GM21528 (cell line): Measurements from ENCODE around the gene GPR141.

Experiments used
- ATAC-seq: cut with Tn5 transposase; IDR thresholded peaks from one replicate; pipeline ENCODE4 v1.9.1; 2021; ENCODE audit warnings: mild to moderate bottlenecking, moderate library complexity; ENCODE audit not compliant: unreplicated experiment, low FRiP score

Gene GPR141, protein sequence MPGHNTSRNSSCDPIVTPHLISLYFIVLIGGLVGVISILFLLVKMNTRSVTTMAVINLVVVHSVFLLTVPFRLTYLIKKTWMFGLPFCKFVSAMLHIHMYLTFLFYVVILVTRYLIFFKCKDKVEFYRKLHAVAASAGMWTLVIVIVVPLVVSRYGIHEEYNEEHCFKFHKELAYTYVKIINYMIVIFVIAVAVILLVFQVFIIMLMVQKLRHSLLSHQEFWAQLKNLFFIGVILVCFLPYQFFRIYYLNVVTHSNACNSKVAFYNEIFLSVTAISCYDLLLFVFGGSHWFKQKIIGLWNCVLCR

GRCh38 chr7:37683246-37684120 is at the start of gene GPR141:
Gene GPR141, plus strand, starts transcription at chr7:37683766. Its CDS starts 56,628 bp downstream, at chr7:37740394.
- ATAC-seq, result peak; percentile 91

- no peak for ATAC-seq
These were observed 48.2 kb upstream of the GPR141 start for GRCh38 chr7:37635346-37635745.

DNA sequence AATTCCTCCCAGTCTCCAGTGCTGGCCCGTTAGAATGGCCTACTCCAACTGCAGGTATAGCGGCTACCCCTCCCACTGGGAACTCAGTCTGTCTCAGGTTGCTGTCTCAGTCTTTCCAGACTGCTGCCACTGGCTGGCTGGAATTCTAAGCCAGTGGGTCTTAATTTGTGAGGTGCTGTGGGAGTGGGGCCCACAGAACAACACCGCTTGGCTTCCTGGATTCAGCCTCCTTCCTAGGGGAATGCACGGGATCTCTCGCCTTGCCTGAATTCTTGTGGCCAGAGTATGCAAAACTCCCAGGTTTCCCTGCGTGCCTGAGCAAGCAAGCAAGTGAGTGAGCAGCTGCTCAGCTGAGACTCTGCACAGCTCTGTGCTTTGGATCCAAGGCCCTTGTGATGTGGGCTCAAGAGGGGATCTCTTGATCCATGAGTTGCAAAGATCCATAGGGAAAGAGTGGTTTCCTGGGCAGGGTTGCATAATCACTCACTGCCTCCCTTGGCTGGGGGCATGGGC is 41.5 kb upstream of the GPR141 start:
- no peak for ATAC-seq

DNA sequence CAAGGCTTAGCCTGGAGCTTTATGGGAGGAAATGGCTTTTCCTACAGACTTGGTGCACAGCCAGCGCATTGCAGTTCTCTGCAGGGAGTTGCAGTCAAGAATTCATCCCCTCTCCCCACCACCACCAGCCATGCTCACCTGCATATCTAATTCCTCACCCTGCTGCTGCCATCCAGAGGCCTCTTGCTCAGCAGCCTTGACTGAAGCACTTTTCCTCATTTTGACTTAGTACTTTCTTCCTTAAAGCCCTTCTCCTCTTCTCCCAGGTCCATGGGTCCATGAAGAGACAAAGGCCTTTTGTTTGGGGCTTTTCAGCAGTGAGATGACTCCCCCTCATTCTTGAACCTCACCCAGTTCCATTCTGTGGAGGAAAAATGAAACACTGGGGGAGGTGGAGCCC is 39.7 kb upstream of the GPR141 start:
- no peak for ATAC-seq

DNA sequence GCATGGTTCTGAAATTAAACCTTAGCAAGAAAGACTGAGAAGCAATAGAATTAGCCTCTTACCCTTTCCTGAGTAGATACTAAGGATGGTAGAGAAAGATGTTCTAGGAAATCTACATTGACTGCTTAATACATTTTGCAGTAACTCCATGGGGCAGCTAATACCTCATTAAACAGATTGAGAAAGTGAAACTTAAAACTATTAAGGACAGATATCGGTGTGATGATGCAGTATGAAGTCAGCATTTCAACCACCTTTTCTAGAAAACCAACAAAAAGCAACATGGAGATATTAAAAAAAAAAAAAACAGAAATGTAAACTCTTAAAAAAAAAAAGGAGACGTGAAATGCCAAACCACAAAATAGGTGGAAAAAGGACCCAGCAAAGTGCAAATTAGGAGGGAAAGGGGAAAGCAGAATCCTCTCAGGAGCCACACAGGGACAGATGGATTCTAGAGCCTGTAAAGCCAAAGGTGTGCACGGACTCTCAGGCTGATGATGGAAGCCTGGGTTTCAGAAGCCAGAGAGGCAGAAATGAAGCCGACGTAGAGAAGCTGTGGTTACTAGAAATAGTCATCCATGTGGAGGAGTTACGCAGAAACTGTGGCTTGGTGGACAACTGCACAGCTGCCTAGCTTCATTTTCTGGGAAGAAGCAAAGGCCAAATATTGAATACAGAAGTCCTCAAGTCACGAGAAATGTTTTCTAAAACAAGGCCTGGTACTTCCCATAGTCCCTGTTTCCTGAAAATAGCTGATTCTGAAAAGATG is 38.1 kb upstream of the GPR141 start:
- ATAC-seq, result no peak

DNA sequence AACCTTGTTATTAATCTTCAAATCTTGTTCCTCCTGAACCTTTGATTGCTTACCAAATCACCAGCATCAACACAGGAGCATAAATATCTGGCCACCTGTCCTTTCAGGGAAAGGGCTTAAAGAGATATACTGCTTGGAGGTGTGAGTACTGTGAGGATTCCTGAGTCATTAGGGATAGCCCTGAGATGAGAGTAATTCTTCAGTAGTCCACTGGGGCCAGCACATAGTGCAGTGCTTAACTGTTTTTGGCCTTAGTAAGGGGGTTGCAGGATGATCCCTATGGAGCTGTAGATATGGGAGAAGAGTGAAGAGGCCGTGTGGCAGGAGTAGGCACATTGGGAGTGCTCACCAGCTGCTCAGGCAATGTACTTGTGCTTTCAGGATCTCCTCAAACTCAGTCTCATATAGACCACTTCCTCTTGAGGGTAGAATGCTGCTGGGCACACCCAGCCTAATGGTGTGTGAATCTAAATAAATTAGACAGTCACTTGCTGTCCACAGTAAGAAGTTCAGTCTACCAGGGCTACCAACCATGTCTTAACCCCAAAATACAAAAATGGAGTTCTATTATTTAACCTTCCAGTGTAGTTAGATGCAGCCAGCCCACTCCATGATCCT is 26.5 kb upstream of the GPR141 start:
- ATAC-seq, result peak; percentile 94

- no peak for ATAC-seq
These were observed 25.8 kb upstream of the GPR141 start for GRCh38 chr7:37657816-37658215.

DNA sequence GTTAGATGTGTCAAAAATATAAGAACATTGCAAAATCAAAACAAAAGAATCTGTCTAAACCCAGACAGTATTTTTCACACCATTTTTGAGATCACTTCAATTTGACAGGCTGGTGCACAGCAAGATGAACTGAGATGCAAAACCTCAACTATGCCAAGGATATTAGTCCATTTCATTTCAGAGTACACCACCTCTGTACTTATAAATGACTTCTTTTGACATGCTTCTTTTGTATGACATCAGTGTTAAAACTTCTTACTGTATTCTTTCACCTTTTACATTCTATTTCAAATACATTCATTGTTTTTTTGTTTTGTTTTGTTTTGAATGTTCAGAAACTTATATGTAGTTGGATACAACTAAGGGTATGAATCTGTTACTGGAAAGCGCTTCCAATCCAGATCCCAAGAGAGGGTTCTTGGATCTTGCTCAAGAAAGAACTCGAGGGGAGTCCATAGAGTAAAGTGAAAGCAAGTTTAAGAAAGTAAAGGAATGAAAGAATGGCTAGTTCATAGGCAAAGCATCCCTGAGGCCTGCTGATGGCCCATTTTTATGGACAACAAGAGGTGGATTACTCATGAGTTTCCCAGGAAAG is 23.5 kb upstream of the GPR141 start:
- ATAC-seq, result no peak

GRCh38 chr7:37660614-37661013 is 23.0 kb upstream of the GPR141 start:
- no peak for ATAC-seq

GRCh38 chr7:37663693-37664092 is 19.9 kb upstream of the GPR141 start:
- ATAC-seq, result no peak

- ATAC-seq, result no peak
These were observed 18.1 kb upstream of the GPR141 start for GRCh38 chr7:37665352-37666022.

DNA sequence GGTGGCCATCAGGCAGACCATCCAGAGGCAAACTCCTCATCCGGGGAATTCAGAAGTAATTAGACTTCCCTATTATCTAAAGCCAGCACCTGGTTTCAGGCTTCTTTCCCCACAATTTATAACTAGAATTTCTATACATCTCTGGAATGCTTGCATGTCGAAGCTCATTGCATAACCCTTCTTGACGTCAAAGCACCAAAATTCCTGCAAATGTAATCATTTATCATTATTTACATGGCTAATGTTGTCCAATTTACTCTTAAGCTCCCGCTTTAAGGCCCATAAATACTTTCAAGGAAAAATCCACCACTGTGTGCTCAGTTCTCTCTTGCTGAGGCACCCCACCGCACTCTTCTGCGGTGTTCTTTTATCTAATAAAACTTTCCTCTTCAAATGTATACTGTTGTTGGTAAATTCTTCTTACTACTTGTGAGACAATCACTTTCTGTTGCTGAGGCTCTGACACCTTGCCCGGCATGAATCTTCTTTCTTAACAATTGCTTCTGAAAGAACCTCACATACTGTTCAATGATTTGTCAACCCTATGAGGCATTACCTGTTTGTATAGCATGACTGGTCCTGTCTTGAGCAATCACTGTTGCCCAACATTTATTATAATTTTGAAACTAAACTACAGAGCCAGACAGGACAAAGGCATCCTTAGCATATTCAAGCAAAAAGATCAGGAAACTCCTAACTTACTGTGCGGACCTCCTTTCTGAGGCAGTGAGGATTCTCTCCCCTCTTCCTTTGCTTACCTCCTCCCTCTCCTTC is 17.4 kb upstream of the GPR141 start:
- ATAC-seq, result no peak

- ATAC-seq, result no peak
These were observed 13.7 kb upstream of the GPR141 start for GRCh38 chr7:37669818-37670217.

DNA sequence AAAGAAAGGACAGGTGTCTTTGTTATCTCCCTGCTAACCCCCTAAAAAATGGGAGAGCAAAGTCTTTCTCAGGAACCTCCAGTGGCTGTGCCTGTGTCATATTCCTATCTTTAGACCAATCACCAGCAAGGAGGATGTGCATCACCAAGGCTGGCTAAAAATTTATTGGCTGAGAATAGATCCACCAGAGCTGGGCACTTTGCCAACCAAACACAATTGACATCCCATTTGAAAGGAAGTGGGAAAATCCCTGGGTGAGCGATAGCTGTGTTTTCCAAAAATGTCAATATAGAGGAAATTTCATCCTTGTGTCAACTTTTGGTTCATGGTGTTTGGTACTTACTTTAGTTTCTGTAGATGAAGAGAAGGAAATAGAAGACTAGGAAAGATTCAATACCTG is 13.1 kb upstream of the GPR141 start:
- no peak for ATAC-seq

- ATAC-seq, result no peak
These were observed 11.7 kb upstream of the GPR141 start for GRCh38 chr7:37671876-37672275.

- ATAC-seq, result no peak
These were observed 10.6 kb upstream of the GPR141 start for GRCh38 chr7:37672926-37673325.

GRCh38 chr7:37673523-37673922 is 10.0 kb upstream of the GPR141 start:
- ATAC-seq, result no peak

DNA sequence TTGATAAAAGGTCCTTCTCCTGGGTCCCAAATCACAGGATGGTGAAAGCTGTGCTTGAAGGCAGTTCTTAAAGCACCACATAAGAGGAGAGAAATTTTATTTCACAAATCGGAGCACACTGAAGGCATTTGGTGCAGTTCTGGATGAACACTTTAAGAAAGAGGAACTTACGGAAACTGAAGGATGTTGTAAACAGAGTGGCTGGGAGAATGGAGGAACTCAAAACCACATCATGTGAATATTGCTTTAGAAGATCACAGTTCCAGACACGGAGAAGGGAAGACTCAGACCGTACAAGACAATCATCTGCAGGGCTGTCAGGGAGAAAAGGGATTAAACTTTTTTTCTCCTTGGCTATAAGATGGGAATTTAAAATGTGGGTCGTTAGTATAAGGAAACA is 9.0 kb upstream of the GPR141 start:
- ATAC-seq, result no peak

DNA sequence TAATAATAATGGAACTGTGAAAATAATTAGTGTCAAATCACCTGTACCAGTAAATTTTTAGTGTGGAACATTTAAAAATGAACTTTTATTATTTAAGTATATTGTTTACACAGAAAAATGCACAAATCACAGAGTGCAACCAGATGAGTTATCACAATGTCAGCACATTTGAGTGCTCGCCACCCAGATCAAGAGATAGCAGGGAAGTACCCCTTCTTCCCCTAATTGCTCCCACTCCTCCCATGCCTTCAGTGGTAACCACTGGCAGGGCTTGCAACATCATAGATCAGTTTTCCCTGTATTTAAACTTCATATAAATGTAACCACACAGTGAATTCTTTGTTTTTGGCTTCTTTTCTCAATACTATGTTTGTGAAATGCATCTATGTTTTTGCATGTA is 7.8 kb upstream of the GPR141 start:
- no peak for ATAC-seq
